T47D (cell line): ENCODE data around the gene BRICD5.
"Not testable (repeated sequence)": the region's sequence is repeated elsewhere in the genome, so short reads cannot be mapped to it uniquely, and the experiment has no call there.

Source experiments
- DNase-seq, 2 experiments: peaks; one replicate each; pipeline versions ENCODE4 v3.0.0 to v3.0.0-alpha.2; 2011 to 2012; ENCODE audit warnings: low read depth in 1 of 2, low spot score in 1 of 2
- JUND ChIP-seq: IDR thresholded peaks from 2 replicates; pipeline ENCODE4 v1.6.1; 2012; ENCODE audit warnings: low read depth
- in situ Hi-C: cut with HindIII; loops from 2 replicates; pipeline ENCODE4 v1.10.0; 2016; ENCODE audit warnings: low sequenced_read_pairs, low pct_unique_long_range_greater_than_20kb

The BRICD5 gene

DNA sequence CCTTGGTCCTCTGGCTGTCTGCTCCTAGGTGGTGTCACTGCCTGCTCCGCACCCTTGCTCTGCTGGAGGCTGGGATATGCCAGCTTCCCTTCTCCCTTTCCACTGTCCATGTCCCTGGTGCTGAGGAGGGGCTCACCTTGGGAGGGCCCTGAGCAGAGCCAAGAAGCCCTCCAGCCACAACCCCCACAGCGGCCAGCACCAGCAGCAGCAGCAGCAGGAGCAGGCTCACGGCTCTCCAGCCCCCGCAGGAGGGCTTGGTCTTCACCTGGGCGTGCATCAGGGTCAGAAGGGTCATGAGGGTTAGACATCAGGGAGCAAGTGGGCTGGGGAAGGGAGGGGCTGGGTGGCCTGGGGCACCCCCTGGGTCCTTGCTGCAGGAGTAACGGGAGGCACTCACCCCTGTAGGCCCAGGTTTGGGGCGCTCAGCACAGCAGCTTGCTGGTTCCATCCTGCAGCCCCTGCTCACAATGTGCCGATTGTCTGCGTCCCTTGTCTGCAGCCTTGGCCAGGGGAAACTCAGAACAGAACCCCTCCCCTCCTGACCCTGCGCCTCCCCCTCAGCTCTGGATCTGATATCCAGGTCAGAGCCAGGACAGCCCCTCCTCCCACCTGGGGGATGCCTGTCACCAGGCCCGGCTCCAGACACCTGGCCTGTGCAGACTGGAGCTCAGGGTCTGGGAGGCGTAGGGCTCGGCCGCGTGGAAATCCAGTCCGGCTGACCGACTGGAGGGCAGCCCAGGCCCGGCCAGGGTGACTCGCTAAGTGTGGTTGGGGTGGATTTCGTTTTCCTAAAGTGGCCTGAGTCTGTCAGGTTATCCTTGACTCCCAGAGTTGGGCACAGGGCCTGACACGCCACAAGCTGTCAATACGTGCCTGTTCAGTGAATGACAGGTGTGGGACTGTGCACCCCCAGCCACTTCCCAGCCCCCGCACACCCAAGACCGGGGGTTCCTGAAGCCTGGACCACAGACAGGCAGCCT is at the start of gene BRICD5:
BRICD5 (minus strand) TSS at position 478 of the 980 bp plus-strand sequence; CDS start at position 448, 30 bp downstream.
- in situ Hi-C loops = no loop called here
- TF ChIP-seq JUND = no peak
- no peak for DNase-seq

DNA sequence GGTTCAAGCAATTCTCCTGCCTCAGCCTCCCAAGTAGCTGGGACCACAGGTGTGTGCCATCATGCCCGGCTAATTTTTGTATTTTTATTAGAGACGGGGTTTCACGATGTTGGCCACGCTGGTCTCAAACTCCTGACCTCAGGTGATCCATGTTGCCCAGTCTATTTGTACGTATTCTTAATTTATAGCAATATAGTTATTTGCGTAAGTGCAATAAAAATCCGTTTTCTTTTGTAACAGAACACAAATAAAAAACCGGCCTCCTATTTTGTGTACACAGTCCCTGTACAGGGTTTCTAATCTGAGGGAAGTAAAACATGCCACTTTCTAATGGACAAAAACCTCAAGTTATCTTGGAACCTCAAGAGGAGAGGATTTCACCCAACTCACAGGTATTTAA is 49.6 kb upstream of the BRICD5 start:
- no peak for DNase-seq
- in situ Hi-C loops = no loop called here
- TF ChIP-seq JUND = no peak

- in situ Hi-C loops, DNase-seq: not testable (repeated sequence)
Observed at GRCh38 chr16:2258530-2258929, 47.9 kb upstream of the BRICD5 start.

DNA sequence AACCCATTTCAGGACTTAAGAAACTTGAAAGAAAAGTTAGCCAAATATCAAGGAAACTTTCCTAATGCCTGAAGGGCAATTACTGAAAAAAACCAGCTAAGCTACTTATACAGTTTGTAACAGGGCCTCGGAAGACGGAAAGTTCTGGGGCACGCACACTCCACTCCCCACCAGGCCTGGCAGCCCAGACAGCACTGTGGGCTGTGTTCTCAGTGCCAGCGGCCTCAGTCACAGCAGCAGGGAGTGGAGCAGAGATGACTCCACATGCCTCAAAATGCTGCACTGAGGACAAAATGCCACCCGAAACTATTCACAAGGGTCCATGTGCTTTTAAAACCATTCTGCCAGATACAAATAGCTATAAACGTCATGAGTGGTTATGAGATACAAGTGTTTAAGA is 47.1 kb upstream of the BRICD5 start:
- in situ Hi-C loops = no loop called here
- DNase-seq = no peak
- no peak for TF ChIP-seq JUND

DNA sequence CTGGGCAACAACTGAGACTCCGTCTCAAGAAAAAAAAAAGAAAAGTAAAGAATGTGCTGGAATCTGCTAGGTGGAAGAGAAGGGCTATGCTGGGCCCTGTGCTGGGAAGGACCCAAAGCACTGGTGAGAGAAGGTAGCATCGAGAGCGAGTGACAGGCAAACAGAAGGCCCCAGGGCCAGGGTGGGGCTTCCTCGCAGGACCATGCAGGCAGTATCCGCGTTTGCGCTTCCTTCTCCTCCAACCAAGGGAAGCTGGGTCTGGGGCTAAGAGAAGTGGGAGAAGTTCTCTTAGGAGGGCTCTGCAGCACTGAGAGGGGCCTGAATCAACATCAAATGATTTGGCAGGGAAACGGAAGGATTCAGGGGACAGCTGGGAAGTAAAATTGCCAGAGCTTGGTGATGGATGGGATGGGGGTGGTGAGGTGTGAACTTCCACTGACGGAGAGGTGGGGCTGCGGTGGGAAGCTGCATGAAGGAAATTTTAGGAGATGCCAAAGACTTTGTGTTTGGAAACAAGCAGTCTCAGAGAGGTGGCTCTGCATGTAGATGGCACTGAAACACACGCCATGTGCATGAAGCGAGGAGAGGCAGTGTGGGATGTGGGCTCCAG is 46.0 kb upstream of the BRICD5 start:
- in situ Hi-C loops = no loop called here
- TF ChIP-seq JUND = no peak
- DNase-seq = no peak

DNA sequence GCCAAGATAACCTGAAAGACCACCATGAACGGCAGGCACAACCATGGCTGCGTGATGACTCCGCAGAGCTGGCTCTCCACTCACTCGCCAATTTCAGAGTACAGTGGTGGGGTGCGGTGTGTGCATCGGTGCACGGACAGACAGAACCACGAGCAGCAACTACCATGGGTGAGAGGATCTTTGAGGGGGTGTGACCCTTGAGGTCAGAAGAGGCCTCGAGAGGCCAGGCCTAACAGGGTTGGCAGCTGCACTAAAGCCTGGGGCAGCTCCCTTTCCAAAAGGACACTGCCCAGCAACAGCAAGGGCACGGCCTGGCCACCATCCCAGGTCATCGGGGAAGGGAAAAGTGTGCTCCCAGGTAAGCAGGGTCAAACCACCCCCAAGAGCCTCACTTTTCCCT is 42.6 kb upstream of the BRICD5 start:
- in situ Hi-C loops = no loop called here
- DNase-seq = no peak
- no peak for TF ChIP-seq JUND

DNA sequence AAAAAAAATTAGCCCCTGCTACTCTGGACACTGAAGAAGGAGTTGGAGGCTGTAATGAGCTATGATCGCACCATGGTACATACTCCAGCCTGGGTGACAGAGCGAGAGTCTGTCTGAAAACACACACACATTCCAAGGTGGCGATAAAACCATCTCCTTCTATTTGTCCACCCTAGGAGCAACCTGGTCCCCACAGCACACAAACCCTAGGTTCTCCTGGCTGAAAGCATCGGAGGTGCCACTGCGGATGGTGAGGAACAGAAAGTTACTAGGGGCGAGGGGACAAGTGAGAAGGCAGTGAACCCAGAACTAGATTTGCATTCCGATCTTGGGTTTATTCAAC is 42.1 kb upstream of the BRICD5 start:
- in situ Hi-C loops = no loop called here
- no peak for TF ChIP-seq JUND

DNA sequence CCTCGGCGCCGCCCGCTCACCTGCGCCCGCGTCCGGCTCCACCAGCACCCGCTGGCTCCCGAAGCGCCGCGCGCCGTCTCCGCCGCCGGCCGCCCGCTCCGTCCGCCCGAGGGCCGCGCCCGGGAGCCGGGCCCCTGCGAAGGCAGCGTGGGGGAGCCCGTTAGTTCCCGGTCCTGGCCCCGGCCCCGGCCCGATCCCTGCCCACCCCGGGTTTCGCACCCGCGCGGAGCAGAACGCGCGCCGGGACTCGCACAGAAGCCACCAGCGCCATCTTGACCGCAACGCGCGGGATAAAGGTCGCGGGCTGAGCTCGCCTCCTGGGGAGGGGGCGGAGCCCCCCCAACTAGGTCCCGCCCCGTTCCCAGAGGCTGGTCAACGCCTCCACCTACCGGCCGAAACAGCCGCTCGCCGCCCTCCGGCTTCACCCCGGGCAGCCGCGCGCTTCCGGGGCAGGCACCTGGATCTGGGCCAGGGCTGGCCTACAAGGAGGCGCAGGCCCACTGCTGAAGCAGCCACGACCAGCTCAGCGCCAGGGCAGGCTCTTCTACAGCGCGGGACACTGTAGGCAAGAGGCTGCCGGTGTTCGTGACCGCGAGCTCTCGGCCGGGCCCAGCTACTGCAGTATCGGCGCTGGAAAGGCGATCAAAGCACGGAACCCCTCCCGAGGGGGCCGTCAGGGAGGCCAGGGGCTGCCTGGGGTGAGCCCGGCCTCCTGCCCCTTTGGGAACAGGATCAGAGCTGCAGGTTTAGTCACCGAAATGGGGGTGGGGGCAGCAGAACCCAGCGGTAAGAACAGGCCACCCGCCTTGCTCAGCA is 40.8 kb upstream of the BRICD5 start, which contains the start of gene ECI1:
ECI1 (minus strand) TSS at position 292 of the 816 bp plus-strand sequence; CDS start at position 271, 21 bp downstream.
- peak; percentile 95 to 98 for DNase-seq
- in situ Hi-C loops = no loop called here
- no peak for TF ChIP-seq JUND

More for the DNA sequence above, 42.1 kb upstream of the BRICD5 start:
- DNase-seq = peak in 1 of 2 experiments; percentile 33

DNA sequence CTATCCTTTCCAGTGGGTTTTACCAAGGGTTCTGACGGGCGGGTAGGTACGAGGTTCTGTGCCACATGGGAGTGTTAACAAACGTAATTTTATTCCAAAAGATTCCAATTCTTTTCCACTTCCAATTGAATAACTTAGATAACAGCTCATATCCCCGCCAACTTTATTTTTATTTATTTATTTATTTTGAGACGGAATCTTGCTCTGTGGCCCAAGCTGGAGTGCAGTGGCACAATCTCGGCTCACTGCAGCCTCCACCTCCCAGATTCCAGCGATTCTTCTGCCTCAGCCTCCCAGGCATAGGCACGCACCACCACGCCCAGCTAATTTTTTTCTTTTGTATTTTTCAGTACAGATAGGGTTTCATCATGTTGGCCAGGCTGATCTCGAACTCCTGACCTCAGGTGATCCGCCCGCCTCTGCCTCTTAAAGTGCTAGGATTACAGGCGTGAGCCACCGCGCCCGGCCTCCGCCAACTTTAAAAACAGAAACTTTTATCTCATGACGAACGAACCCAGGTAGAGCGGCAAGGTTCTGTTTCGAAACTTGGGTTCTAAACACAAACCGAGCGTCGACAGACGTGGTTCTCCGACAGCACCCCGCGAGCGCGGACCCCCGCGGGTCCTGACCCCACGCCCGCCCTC is 40.1 kb upstream of the BRICD5 start:
- in situ Hi-C loops = no loop called here
- DNase-seq = peak in 1 of 2 experiments; percentile 38
- TF ChIP-seq JUND = no peak

DNA sequence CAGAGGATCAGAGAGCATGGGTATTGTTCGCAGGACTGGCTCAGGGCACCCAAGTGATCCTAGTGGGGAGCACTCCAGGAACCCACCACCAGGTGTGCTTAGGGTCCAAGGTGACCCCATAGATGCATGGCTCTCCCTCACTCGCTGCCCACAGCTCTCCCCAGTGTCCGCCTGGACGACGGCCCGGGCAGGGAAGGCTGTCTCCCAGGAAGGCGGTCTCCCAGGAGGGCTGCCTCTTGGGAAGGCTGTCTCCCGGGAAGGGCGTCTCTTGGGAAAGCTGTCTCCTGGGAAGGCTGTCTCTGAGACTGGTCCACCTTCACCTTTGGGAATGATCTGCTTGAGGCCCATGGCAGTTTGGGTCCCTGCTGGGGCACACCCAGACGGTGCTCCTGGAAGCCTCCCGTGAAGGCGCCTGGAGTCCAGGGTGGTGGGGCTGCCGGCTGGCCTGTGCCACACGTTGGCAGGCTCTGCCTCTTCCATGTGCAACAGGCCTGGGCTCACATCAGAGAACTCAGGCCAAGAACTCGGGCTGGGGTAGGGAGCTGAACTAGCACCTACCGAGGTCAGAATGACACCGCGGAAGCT is 35.7 kb upstream of the BRICD5 start:
- TF ChIP-seq JUND = no peak
- DNase-seq = no peak
- in situ Hi-C loops = no loop called here

GRCh38 chr16:2244926-2245795 is 34.5 kb upstream of the BRICD5 start:
- no peak for DNase-seq
- no peak for TF ChIP-seq JUND
- in situ Hi-C loops = no loop called here
